Stimulated activated CD4-positive, alpha-beta T cell treated with anti-CD3 and anti-CD28 coated beads, Interleukin-15, amount 100 ng/mL, for 1 hour (primary cell): Measurements from ENCODE around the gene RUSF1.
"Not testable (repeated sequence)": the region's sequence is repeated elsewhere in the genome, so short reads cannot be mapped to it uniquely, and the experiment has no call there.

Source experiments
- DNase-seq, 2 donors: peaks; one replicate each; pipeline ENCODE4 v3.0.0-alpha.2; 2020; ENCODE audit warnings: low read depth in 1 of 2, low spot score in 1 of 2

RUSF1 gene

DNA sequence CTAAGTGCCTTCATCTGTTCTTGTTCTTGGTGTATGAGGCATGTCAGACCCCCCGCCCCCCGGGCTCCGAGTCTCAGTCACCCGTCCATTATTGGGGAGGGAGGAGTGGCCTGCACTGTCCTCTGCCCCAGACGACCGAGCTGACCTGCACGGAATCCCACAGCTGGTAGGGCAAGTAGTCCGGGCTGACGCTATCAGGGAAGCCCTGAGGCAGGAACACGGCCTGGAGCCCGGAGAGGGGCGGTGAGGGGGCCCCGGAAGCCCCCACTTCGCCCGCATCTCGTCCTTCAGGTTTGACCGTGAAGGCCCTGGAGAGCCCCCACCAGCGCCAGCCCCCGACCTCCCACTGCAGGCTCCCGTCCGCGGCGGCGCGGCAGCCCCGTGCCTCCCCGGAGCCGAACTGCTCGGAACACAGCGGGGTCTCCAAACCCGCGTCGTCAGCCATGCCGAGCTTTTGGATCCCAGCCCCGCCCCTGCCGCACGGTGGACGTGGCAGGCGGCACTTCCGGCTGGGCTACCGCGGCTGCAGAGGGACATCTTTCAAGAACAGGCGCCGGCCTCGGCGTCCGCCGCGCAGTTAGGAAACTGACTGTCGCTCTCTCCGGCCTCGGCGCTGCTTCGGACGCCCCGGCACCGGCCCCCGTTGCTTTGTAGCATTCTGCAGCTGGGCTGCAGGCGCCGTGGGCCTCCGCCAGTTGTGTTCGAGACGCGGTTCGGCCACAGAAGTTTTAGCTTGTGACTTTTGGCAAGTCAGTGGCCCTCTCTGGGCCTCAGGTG, at the start of gene RUSF1:
RUSF1 (minus strand) TSS at position 463 of the 777 bp plus-strand sequence; CDS start at position 445, 18 bp downstream.
- DNase-seq: peak; percentile 62 to 74

DNA sequence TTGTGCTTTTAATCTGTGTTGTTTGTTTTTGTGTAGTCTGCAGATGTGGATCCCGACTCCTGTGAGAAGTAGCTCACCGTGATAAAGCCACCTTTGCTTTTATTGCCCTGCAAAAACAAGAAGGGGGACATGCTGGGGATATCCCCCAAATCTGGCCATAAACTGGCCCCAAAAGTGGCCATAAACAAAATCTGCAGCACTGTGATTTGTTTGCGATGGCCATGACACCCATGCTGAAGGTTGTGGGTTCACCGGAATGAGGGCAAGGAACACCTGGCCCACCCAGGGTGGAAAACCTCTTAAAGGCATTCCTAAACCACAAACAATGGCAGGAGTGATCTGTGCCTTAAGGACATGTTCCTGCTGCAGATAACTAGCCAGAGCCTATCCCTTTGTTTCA, 34.6 kb upstream of the RUSF1 start:
- no peak for DNase-seq

GRCh38 chr16:31539762-31540161, 31.6 kb upstream of the RUSF1 start:
- DNase-seq: not testable (repeated sequence)

GRCh38 chr16:31538243-31538598, 30.0 kb upstream of the RUSF1 start:
- DNase-seq: not testable (repeated sequence)

DNA sequence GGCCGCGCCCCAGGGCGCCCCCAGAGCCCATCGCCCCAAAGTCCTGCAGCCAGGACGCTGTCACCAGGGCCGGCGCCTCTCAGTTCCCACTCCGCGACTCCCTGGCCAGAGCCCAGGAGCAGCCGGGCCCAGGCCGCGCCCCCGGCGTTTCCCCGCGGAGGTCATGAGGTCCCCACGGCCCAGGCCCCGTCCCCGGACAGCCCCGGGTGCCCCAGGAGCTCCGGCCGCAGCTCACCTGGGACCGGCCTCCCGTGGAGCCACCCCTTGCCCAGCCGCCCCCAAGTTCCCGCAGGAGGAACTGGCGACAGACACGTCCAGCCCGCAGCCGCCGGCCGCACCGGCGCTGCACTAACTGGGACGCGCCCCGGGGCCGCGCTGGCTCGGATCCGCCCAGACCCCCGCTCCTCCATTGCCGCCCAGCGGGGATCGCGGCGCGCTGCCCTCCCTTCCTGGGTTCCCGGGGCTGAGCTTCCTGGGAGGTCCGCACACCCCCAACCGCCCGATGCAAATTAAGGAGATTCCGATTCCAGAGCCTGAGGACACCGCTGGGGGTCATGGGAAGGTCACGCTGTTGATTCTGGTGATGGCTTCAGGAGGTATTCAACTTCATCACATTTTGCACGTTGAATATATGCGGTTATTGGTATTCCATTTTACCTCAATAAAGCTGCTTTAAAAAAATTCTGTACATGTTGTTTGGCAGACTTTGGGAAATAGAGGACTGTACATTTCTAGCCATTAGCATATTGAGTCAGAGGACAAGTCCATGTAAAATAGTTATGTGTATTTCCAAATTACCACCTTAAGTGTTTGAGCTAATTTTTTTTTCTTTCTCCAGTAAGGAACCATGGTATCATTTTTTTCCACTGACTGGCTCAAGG, 29.4 kb upstream of the RUSF1 start:
- no peak for DNase-seq

DNA sequence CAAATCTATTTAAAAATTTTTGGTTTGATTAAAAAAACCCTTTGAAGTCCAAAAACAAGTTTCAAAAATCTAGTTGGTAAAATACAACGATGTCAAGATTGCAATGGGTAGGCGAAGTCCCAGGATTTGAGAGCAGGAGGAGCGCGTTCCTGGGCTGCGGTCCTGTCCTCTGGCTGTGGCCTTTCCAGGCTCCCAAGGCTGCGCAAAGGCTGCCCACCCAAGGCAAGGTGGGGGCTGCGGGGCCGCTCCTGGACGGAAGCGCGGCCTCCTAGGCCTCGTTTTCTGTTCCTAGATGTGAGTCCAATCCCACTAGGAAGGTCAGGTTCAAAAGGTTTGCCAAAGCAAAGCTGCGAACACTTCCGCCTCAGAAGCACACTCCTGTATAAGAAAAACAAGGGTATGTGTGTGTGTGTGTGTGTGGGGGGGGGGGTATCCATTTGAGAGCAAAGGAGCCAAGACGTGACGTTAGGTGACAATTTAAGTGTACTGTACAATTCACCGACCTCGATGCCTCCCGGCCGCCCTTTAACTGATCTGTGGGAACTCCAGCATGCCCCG, 28.7 kb upstream of the RUSF1 start:
- no peak for DNase-seq

- no peak for DNase-seq
Observed at GRCh38 chr16:31535737-31536136, 27.5 kb upstream of the RUSF1 start.

DNA sequence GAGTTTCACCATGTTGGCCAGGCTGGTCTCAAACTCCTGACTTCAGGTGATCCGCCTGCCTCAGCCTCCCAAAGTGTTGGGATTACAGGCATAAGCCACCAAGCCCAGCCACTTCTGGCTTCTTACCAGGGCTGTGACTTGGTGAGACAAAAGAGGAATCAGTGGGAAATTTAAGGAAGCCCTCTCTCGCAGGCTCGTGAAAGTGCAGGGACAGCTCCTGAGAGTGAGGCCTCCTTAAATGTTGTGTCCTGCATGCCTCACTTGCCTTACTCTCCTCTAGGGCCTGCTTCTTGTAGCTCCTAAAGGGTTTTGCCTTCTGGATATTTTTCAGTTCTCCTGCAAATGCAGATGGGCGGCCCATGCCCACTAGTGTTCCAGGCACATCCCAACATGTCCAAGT, 24.7 kb upstream of the RUSF1 start:
- no peak for DNase-seq

DNA sequence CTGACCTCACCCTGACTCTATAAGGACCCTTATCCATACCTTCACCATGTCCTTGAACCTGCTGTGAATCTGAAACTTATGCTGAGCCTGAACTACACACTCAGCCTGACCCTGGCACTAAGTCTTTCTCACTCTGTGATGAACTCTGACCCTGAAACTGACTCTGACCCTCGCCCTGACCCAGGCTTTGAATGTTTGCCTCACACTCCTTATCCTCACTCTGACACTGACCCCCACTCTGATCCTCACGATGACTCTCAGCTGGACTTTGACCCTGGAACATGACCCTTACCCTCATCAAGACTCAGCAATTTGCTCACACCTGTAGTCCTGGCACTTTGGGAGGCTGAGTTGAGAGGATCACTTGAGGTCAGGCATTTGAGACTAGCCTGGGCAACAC, 23.9 kb upstream of the RUSF1 start:
- no peak for DNase-seq

- no peak for DNase-seq
Observed at GRCh38 chr16:31531096-31531495, 22.9 kb upstream of the RUSF1 start.

DNA sequence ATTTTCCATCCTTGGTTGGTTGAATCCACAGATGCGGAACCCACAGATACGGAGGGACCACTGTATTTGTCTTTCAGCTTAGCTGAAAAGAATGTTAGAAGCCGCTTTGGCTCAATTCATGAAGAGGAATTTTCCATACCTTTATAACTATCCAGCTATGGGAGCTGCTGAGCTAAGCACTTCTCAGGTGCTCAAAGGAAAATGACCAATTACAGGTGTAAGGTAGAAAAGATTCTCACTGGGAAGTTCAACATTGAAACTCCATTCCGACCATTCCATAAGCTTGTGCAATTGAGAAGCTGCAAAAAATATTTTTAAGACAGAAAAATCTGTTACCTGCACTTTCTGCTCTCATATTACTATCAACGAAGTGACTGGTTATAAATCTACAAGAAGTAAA, 22.2 kb upstream of the RUSF1 start:
- DNase-seq: no peak

DNA sequence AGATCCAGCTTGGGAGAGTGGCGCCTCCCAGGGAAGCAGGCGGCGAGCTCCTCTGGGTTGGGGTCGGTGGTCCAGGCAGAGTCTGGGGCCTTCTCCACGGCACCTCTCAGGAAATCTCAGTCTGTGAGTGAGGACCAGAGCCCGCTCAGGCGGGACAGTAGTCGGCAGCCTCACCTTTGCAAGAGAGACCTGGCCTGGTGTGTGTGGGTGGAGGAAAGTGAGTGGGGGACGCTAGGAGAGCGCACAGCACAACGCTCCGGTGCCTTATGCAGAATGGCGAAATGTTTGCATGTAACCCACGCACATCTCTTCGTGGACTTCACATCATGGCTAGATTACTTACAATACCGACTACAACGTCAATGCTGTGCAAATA, 21.7 kb upstream of the RUSF1 start:
- DNase-seq: no peak

DNA sequence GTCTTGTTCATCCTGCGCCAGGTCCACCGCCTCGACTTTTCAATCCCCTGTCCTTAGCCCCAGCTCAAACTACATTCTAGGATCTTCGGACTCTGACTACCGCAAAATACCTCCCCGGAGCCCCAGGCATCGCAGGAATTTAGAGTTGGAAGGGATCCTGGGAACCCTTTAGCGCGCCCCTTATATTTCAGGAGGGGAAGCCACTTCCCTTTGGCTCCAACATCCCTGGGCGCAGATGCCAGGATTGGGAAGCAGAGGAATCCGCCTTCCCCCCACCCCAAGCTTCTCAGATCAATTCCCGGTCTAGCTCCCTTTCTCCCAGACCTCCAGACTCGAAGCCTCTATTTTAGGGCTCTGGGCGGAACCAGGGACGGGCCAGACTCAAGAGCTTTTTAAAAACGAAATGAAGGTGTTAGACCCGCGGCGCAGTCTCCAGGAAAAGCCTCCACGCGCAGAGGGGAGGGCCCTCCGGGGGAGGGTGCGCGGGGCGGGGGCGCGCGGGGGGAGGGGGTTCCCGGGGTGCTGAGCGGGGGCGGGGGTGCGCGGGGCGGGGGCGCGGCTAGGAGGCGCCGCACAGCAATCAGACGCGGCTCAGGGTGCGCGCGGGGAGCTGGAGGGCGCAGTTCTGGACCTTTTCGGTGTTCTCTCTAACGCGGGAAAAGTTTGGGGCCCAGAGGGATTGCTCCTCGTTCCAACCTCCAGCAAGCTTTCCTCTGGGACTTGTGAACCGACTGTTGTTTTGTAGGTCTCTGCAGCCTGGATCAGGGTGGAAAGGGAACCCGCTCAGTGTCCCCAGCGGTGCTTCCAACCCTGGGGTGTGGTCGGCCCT, 21.1 kb upstream of the RUSF1 start:
- no peak for DNase-seq

DNA sequence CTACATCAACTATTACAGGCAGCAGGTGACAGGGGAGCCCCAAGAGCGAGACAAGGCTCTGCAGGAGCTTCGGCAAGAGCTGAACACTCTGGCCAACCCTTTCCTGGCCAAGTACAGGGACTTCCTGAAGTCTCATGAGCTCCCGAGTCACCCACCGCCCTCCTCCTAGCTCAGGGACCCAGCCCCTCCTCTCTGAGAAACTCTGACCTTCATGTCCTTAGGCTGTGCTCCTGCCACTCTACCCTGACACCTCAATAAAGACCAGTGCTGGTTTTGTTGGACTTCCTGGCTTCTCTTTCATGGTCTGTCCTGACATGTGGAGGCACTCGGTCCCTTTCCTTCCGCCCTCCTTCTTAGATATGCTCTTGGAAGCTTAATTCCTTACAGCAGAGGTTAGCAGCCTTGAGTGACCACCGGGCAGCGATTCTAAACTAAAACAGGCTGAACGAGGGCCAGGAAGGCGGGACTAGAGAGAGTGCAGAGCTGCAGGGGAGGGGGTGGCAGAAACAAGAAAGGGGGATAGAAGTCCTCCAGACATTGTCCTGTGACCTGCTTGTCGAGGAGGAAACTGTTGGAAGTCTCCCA, 20.4 kb upstream of the RUSF1 start:
- no peak for DNase-seq

- no peak for DNase-seq
Observed at GRCh38 chr16:31527734-31528274, 19.6 kb upstream of the RUSF1 start, which contains the start of gene AHSP. TSS of gene AHSP (plus strand) at chr16:31527900. CDS start at chr16:31528140, 240 bp downstream.

GRCh38 chr16:31525113-31525512, 16.9 kb upstream of the RUSF1 start:
- DNase-seq: no peak

DNA sequence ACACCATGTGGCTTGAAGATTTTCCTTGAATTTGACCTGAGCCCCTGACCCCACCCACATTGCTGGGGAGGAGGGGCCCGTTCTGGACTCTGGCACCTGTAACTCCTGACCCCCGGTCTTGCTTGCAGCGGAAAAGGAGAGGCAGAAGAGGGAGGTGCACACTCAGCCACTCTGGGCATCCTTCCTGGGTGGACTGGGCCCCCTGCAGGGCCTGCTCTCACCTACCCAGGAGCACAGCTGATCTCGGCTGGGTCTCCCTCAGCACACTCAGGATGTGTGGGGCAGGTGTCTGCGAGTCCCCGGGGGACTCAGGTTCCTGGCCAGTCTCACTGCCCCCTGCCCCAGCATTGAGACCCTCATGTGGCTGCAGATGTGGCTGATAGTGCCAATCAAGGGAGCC, 15.6 kb upstream of the RUSF1 start:
- DNase-seq: not testable (repeated sequence)

GRCh38 chr16:31522071-31522470, 13.9 kb upstream of the RUSF1 start:
- DNase-seq: no peak

GRCh38 chr16:31521368-31521767, 13.2 kb upstream of the RUSF1 start:
- no peak for DNase-seq

DNA sequence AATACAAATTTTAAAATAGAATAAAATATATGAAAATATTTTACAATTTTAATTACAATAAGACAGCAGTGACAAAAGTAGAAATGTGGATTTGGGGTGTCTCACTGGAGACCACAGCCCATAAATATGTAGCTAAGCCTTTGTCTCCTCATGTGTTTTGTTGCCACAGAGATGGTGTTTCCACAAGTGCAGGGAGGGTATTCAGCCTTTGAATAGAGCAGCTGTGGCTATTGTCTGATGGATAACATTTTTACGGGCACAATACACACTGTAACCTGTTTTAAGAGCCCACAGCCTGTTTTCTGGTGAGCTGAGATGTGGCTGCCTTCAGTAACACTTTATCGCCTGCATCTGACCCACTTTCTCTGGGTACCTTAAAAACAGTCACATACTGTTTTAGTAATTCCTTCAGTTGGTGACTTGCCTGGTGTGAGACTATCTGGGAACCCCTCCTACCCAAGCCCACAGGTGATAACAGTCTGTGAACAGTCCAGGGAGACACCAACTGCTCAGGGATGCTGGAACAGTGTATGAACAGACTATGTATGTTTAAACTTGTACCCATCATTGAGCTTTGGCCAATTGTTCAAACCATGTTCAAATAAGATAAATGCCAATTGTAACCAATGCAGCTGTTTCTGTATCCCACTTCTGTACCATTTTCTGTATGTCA, 11.7 kb upstream of the RUSF1 start:
- no peak for DNase-seq
